Epithelial cell of esophagus (primary cell): Measurements from ENCODE around the gene BRINP3.
"Not testable (repeated sequence)": the region's sequence is repeated elsewhere in the genome, so short reads cannot be mapped to it uniquely, and the experiment has no call there.

ENCODE experiments used
- DNase-seq: peaks from one replicate; pipeline ENCODE4 v3.0.0; 2010; ENCODE audit warnings: low read depth
- H3K4me3 ChIP-seq: 2 replicates; pipeline ENCODE4 v1.5.1; 2011; ENCODE audit warnings: mild to moderate bottlenecking, low read length, control low read depth
- TF ChIP-seq, protein P1 (sequence below): IDR thresholded peaks from 2 replicates; pipeline ENCODE4 v1.5.1; 2011; ENCODE audit warnings: low read depth, mild to moderate bottlenecking, low read length, control low read depth, inconsistent platforms; ENCODE audit not compliant: insufficient read depth; ENCODE audit errors: missing control alignments

BRINP3 gene

DNA sequence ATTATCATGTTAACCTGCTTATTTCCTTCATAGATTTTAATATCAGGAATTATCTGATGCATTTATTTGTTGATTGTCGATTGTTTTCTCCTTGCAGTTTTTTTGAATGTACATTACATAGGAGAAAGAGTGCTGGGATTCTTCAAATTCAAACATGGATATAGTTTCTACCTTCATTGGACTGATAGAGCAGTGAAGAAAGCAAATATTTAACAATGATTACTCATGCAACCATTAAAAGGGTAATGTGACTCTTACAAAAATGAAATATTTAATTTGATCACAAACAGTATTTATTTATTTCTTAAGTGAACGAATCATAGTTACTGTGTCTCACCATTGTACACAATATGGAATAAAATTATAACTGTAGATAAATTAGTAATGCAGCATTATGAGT, 350.9 kb downstream of the BRINP3 start:
- no peak for DNase-seq
- TF ChIP-seq, protein P1, sequence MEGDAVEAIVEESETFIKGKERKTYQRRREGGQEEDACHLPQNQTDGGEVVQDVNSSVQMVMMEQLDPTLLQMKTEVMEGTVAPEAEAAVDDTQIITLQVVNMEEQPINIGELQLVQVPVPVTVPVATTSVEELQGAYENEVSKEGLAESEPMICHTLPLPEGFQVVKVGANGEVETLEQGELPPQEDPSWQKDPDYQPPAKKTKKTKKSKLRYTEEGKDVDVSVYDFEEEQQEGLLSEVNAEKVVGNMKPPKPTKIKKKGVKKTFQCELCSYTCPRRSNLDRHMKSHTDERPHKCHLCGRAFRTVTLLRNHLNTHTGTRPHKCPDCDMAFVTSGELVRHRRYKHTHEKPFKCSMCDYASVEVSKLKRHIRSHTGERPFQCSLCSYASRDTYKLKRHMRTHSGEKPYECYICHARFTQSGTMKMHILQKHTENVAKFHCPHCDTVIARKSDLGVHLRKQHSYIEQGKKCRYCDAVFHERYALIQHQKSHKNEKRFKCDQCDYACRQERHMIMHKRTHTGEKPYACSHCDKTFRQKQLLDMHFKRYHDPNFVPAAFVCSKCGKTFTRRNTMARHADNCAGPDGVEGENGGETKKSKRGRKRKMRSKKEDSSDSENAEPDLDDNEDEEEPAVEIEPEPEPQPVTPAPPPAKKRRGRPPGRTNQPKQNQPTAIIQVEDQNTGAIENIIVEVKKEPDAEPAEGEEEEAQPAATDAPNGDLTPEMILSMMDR: no peak
- no peak overlapping the region for H3K4me3 ChIP-seq

DNA sequence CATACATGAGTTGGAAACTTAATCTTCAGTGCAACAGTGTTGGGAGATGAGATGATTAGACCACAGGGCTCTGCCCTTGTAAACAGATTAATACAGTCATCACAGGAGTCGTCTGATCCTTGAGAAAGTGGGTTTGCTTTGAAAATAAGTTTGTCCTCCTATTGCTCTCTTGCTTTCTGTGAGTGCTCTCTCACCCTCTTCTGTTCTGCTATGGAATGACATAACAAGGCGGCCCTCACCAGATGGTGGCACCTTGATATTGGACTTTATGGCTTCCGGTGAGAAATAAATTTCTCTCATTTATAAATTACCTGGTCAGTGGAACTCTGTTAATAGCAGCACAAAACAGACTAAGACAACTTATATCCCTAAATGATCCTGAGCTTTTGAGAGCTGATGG, 353.6 kb downstream of the BRINP3 start:
- H3K4me3 ChIP-seq: no peak overlapping the region
- no peak for DNase-seq
- TF ChIP-seq, protein P1: peak; percentile 19

GRCh38 chr1:190120564-190120963, 357.1 kb downstream of the BRINP3 start:
- DNase-seq: not testable (repeated sequence)

GRCh38 chr1:190119683-190120082, 358.0 kb downstream of the BRINP3 start:
- TF ChIP-seq, protein P1: no peak
- no peak overlapping the region for H3K4me3 ChIP-seq
- no peak for DNase-seq

More at GRCh38 chr1:190120564-190120963, 357.1 kb downstream of the BRINP3 start:
- not testable (repeated sequence) for H3K4me3 ChIP-seq

DNA sequence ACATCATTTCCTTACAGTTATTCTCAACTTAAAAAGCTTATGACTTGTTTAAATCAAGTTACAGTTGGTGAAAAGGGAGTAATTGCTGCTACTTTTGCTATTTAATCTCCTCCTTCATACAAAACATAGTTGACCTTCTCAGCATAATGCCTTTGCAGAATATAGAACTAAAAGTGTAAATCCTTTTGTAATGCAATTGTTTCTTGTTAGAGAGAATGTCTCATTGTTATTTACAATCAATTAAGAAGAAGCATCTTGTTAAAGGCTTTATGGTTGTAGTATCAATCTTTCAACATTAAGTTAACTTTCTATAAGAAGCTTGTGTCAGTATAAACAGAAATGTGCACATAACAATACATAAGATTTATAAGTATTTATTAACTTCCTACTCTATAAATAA, 360.7 kb downstream of the BRINP3 start:
- H3K4me3 ChIP-seq: no peak overlapping the region
- DNase-seq: no peak
- TF ChIP-seq, protein P1: no peak

- H3K4me3 ChIP-seq: no peak overlapping the region
- no peak for DNase-seq
- TF ChIP-seq, protein P1: no peak
These were observed 372.7 kb downstream of the BRINP3 start for GRCh38 chr1:190104961-190105360.

DNA sequence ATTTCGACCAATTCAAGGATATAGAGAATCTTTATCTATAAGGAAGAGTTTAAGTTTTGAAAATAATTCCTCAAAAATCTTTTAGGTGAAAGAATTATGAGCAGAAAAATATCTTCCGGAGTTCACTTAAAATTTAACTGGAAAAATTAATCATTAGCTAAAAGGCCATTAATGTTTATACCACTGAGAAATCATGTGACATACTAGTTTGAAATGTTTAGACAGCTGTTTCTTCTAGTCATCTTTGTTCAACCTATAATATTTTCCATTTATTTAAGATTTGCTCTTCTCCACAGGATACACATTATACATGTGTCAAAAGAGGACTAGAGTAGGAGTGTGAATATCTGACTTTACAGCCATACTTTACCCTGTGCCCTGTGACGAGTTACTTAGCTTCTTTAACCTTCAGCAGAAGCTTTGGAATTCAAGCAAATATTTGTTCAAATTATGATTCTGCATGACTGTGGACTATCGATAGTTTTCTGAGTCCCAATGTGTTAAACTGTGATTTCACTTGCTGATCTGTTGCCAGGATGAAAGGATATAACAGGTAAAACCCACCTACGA, 374.8 kb downstream of the BRINP3 start:
- TF ChIP-seq, protein P1: no peak
- no peak for DNase-seq
- H3K4me3 ChIP-seq: no peak overlapping the region
